AG09319 (cell line): ENCODE data around the gene IL21.

Experiments
- DNase-seq: peaks from one replicate; pipeline ENCODE4 v3.0.0-alpha.2; 2010; ENCODE audit warnings: low read depth; ENCODE audit errors: extremely low read depth
- TF ChIP-seq, protein P1 (sequence below): IDR thresholded peaks from 2 replicates; pipeline ENCODE4 v1.5.1; 2011; ENCODE audit warnings: low read depth, mild to moderate bottlenecking, inconsistent platforms, low read length, moderate library complexity

IL21 gene

DNA sequence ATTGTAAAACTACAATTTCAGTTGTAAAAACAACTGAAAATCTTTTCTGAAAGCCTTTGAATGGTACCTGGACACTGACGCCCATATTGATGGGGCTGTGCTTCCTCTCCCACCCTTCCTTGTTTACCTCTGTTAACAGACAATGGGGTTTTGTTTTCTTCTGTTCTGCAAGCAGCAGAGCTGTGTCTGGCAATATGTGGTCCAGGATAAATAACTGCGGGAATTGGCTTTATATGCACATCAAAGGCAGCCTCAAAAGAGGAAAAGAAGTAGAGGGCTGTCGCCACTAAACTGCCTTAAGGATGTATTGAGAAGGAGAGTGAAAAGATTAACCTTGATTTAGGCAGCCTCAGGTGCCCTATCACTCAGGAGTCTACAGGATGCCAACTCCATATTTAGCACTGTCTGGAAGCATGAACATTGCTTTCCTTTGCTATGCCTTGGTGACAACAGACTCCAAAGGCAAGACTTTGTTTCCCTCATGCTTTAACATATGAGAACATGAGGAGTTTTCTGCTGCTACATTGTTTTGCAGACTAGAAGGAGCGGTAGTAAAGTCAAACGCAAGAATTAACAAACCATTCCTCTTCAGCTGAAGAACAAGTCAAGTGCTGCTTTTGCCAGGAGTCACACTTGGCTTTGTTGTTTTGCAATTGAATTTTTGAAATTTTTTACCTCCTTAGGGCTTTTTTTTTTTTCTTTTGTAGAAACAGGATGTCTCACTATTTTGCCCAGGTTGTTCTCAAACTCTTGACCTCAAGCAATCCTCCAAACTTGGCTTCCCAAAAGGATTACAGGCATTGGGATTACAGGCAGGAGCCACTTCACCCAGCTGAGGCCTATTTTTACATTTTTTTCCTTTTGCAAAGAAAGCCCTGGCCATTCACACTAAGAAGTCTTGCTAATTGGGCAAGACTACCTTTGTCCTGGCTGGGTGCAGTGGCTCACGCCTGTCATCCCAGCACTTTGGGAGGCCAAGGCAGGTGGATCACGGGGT is 3.0 kb downstream of the IL21 start:
- TF ChIP-seq, protein P1, sequence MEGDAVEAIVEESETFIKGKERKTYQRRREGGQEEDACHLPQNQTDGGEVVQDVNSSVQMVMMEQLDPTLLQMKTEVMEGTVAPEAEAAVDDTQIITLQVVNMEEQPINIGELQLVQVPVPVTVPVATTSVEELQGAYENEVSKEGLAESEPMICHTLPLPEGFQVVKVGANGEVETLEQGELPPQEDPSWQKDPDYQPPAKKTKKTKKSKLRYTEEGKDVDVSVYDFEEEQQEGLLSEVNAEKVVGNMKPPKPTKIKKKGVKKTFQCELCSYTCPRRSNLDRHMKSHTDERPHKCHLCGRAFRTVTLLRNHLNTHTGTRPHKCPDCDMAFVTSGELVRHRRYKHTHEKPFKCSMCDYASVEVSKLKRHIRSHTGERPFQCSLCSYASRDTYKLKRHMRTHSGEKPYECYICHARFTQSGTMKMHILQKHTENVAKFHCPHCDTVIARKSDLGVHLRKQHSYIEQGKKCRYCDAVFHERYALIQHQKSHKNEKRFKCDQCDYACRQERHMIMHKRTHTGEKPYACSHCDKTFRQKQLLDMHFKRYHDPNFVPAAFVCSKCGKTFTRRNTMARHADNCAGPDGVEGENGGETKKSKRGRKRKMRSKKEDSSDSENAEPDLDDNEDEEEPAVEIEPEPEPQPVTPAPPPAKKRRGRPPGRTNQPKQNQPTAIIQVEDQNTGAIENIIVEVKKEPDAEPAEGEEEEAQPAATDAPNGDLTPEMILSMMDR = no peak
- DNase-seq = no peak

DNA sequence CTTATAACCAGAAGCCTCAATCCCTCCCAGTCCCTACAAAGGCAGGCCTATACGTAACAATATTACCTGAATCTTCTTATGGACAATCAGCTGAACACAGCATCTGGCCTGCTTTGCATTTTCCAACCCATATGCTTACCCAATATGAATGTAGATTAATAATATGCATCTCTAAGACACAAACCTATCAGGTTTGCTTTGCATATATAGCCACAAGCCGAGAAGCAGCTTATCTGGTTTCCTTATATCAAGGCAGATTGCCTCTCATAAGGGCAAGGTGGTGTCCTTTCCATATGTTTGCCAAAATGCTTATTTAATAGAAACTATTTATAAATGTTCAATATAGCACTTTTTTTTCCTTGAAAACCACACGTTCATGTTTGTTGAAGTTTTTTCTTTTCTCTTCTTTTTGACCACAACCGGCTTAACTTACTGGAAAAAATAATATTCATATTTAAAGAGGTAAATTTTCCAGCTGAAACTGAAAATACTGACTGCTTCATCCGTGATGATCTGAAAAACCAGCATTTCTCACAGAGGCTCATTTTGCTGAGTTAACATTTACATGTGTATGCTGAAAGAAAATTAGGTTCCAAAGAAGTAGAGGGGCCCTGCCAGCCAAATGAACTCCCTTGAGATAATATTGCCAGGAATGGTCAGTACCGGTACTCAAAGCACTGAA is 3.8 kb downstream of the IL21 start:
- DNase-seq = no peak
- TF ChIP-seq, protein P1 = no peak

DNA sequence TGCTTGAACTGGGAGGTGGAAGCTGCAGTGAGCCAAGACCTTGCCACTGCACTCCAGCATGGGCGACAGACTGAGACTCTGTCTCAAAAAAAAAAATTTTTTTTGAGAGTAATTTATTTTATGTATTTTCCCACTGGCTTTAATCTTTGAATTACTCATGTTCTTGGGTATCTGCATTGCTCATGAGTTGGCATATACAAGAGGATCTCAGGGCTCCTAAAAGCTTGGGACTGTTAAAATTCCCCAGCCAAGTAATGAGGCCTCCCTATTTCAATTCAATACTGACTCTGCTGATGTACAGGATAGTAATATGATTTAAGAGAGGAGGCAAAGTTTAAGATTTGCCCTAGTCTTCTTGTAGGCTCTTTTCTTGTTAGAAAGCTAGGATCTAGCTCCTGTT is 6.2 kb downstream of the IL21 start:
- no peak for DNase-seq
- TF ChIP-seq, protein P1 = no peak

DNA sequence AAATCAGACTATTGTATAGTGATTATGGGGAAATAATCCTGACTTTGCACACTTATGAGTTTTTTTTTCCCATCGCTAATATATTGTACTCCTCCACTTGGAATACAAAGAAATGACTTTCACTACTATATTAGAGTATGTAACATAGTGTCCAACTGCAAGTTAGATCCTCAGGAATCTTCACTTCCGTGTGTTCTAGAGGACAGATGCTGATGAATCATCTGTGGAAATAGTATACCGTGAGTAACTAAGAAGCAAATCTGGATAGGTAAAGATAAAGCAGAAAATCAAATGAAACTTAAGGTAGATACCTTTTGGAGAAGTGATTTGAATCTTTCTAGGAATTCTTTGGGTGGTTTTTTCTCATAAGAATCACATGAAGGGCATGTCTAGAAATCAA is 8.3 kb downstream of the IL21 start:
- DNase-seq = no peak
- TF ChIP-seq, protein P1 = no peak

DNA sequence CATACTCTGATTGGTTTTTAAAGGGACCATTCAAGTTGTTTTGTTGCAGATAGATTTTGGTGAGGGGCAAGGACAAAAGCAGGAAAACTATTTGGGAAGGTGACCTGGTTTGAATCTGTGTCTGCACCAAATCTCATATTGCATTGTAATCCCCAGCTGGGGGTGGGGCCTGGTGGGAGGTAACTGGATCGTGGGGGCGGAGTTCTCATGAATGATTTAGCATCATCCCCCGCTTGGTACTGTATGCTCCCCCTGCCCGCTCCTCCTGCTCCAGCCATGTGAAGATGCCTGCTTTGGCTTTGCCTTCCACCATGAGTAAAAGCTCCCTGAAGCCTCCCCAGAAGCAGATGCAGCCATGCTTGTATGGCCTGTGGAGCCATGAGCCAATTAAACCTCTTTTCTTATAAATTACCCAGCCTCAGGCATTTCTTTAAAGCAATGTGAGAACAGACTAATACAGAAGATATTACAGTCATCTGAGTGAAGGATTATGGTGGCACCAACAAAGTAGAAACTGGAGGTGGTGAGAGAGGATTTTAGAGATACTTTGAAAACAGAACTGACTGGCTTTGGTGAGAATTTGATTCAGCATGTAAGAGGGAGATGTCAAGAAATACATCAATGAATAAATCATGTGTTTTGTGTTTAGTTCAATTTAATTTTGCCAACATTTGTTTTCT is 14.4 kb downstream of the IL21 start:
- DNase-seq = no peak
- TF ChIP-seq, protein P1 = no peak

DNA sequence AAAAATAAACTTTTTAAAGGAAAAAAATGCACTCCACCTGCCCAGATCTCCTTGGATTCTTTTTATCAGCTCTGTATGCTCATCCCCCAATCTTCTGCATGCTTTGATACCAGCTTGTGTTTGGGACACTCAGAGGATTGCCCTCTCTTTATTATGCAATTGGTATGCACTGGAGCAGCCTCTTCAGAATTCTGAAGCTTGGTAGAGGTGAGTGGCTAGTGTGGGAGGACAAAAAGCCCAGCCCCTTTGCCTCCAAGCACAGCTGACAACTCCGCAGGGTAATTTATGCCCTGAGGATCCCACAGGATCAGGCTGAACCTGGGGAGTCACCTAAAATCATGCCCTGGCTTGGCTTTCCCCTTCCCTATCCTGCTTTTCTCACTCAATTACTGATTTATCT is 16.7 kb downstream of the IL21 start:
- TF ChIP-seq, protein P1 = no peak
- DNase-seq = no peak
